K562 (cell line): Measurements from ENCODE around the gene MYOM3. TPM values are rescaled to one million over a fixed set of nuclear protein-coding genes. Genes with fewer than 3 reads are reported as not detected.

Experiments
- ATAC-seq: fragments of 200-7000 bp; cut with Tn5 transposase; 3 replicates; pipeline ENCODE4 v1.9.1; 2020; ENCODE audit warnings: moderate library complexity
- BruUV-seq: library from RNA; stranded (reverse); fragments of 400-500 nt; replicated peaks from 2 replicates; lab custom pipeline; 2021; lab: Mats Ljungman, UMichigan
- CTCF ChIA-PET: fragments of 300-600 bp; formaldehyde crosslinking; extraction: SDS; loops from one replicate; lab custom pipeline; 2021; ENCODE audit warnings: low intra/inter-chr PET ratio; lab: Yijun Ruan, JAX
- POLR2A ChIA-PET: fragments of 300-600, 350-650 bp; sonication (Branson Sonifier 250); formaldehyde crosslinking; extraction: SDS; loops from one replicate; lab custom pipeline; 2021; ENCODE audit warnings: antibody characterized with exemption, inconsistent platforms; lab: Yijun Ruan, JAX
- DNase-seq, 4 experiments: peaks; one replicate each; pipeline versions ENCODE4 v3.0.0 to v3.0.0-alpha.2; 2011 to 2018; ENCODE audit warnings: low spot score in 3 of 4, mixed read lengths in 3 of 4; ENCODE audit errors: extremely low read depth in 1 of 4
- FAIRE-seq: peaks from 2 replicates; lab custom pipeline; 2011; peaks lifted over from hg19 to GRCh38; lab: Jason Lieb, UNC
- H2AFZ ChIP-seq: 2 replicates; pipeline ENCODE4 v1.6.0; 2011; ENCODE audit warnings: low read depth, low read length, control low read depth, inconsistent platforms
- H3K27ac ChIP-seq: fragments of 200-600 bp; 3 replicates; pipeline ENCODE4 v1.8.0; 2011; ENCODE audit warnings: low read depth, mild to moderate bottlenecking, control low read depth, inconsistent platforms, low read length, moderate library complexity, mixed read lengths; ENCODE audit errors: extremely low read depth
- H3K27me3 ChIP-seq, 2 experiments: fragments of 300-600 bp in 1 of 2; 2 replicates in 1 of 2; 3 replicates in 1 of 2; pipeline versions ENCODE4 v1.6.0 to v1.8.0; 2011; ENCODE audit warnings: inconsistent platforms in 2 of 2, low read length in 2 of 2, mild to moderate bottlenecking in 1 of 2, mixed read lengths in 1 of 2, moderate library complexity in 1 of 2; ENCODE audit not compliant: control insufficient read depth in 2 of 2, insufficient read depth in 2 of 2
- H3K36me3 ChIP-seq: fragments of 300-600 bp; 3 replicates; pipeline ENCODE4 v1.8.0; 2011; ENCODE audit warnings: mild to moderate bottlenecking, low read length, inconsistent platforms; ENCODE audit not compliant: control insufficient read depth, insufficient read depth
- H3K4me1 ChIP-seq, 2 experiments: fragments of 200-600 bp in 1 of 2; replicated peaks in 1 of 2; 2 replicates in 1 of 2; 3 replicates in 1 of 2; pipeline versions ENCODE4 v1.5.1 to v1.8.0; 2011; ENCODE audit warnings: inconsistent platforms in 2 of 2, low read length in 2 of 2, mild to moderate bottlenecking in 1 of 2, mixed read lengths in 1 of 2, moderate library complexity in 1 of 2; ENCODE audit not compliant: control insufficient read depth in 2 of 2, insufficient read depth in 2 of 2
- H3K4me2 ChIP-seq: 2 replicates; pipeline ENCODE4 v1.6.1; 2011; ENCODE audit warnings: low read length, control low read depth, inconsistent platforms, mixed read lengths; ENCODE audit not compliant: insufficient read depth
- H3K4me3 ChIP-seq: fragments of 200-600 bp; sonication (generic), shearing (Covaris generic); 2 replicates; pipeline ENCODE4 v1.5.1; 2016; ENCODE audit warnings: control low read depth, inconsistent platforms
- H3K79me2 ChIP-seq: fragments of 200-600 bp; 3 replicates; pipeline ENCODE4 v1.8.0; 2011; ENCODE audit warnings: low read length, inconsistent platforms; ENCODE audit not compliant: control insufficient read depth, insufficient read depth
- H3K9ac ChIP-seq, 2 experiments: 2 replicates each; pipeline versions ENCODE4 v1.6.0 to v1.6.1; 2011; ENCODE audit warnings: low read depth in 2 of 2, low read length in 2 of 2, control low read depth in 1 of 2, inconsistent platforms in 1 of 2, mild to moderate bottlenecking in 1 of 2, mixed read lengths in 1 of 2; ENCODE audit not compliant: insufficient read depth in 1 of 2
- H3K9me1 ChIP-seq: one replicate; pipeline ENCODE4 v1.6.0; 2011; ENCODE audit warnings: inconsistent platforms, mild to moderate bottlenecking, low read length, moderate library complexity; ENCODE audit not compliant: control insufficient read depth, insufficient read depth
- H3K9me3 ChIP-seq: replicated peaks from 2 replicates; pipeline ENCODE4 v1.5.1; 2011; ENCODE audit warnings: low read depth, low read length, inconsistent platforms; ENCODE audit not compliant: control insufficient read depth, insufficient read depth
- H4K20me1 ChIP-seq: replicated peaks from 2 replicates; pipeline ENCODE4 v1.6.1; 2011; ENCODE audit warnings: low read length, inconsistent platforms, mixed read lengths; ENCODE audit not compliant: control insufficient read depth, insufficient read depth
- ARHGAP35 ChIP-seq: fragments of 450-650 bp; IDR thresholded peaks from 2 replicates; pipeline ENCODE4 v1.6.1; 2018; ENCODE audit not compliant: partially characterized antibody
- BCL6 ChIP-seq: fragments of 250-450 bp; sonication (Bioruptor Pico); IDR thresholded peaks from 2 replicates; pipeline ENCODE4 v1.4.0; 2020
- HNRNPH1 ChIP-seq: fragments of 200-400 bp; formaldehyde crosslinking; optimal IDR thresholded peaks from 2 replicates; pipeline ENCODE3; 2017; ENCODE audit warnings: low read depth, mild to moderate bottlenecking, low read length, moderate library complexity
- PHTF2 ChIP-seq: fragments of 250-450 bp; sonication (Bioruptor Pico); IDR thresholded peaks from 2 replicates; pipeline ENCODE4 v1.5.0; 2021; ENCODE audit warnings: mild to moderate bottlenecking
- POLR2H ChIP-seq: IDR thresholded peaks from 2 replicates; pipeline ENCODE4 v1.6.1; 2016; ENCODE audit warnings: missing genetic modification characterization, low read depth, mild to moderate bottlenecking, control low read depth, missing compliant biosample characterization, moderate library complexity
- PPARD ChIP-seq: fragments of 250-450 bp; sonication (Bioruptor Pico); IDR thresholded peaks from 2 replicates; pipeline ENCODE4 v1.8.0; 2022; ENCODE audit warnings: inconsistent platforms, mild to moderate bottlenecking, moderate library complexity
- RBM25 ChIP-seq: fragments of 200-400 bp; formaldehyde crosslinking; IDR thresholded peaks from 2 replicates; pipeline ENCODE4 v1.6.1; 2018; ENCODE audit warnings: low read length, low read depth, moderate library complexity; ENCODE audit not compliant: severe bottlenecking
- STAT6 ChIP-seq: sonication (generic); formaldehyde crosslinking; IDR thresholded peaks from 2 replicates; pipeline ENCODE4 v1.8.1; 2023; ENCODE audit warnings: mild to moderate bottlenecking, missing genetic modification reagents
- TAF15 ChIP-seq: fragments of 200-400 bp; formaldehyde crosslinking; IDR thresholded peaks from 2 replicates; pipeline ENCODE4 v1.6.1; 2017; ENCODE audit warnings: mild to moderate bottlenecking, low read depth, low read length, moderate library complexity
- TRIM25 ChIP-seq: fragments of 450-650 bp; IDR thresholded peaks from 2 replicates; pipeline ENCODE4 v1.7.0; 2016; ENCODE audit warnings: borderline replicate concordance
- ZBTB5 ChIP-seq: fragments of 450-650 bp; IDR thresholded peaks from 2 replicates; pipeline ENCODE4 v1.6.1; 2017; ENCODE audit warnings: antibody characterized with exemption
- ZNF583 ChIP-seq: fragments of 250-450 bp; sonication (Bioruptor Pico); IDR thresholded peaks from 2 replicates; pipeline ENCODE4 v1.4.0; 2020
- WGBS: fragments of 100-300 bp; shearing (Covaris generic); methylation state at CpG from one replicate; pipeline ENCODE4 v1.1.6; 2016; ENCODE audit warnings: low coverage, mixed read lengths; ENCODE audit not compliant: insufficient coverage; ENCODE audit errors: missing lambda C conversion rate; 5-methylcytosine and 5-hydroxymethylcytosine counted together
- in situ Hi-C: fragments of 300-500 bp; cut with MboI; formaldehyde crosslinking; loops from 4 replicates; pipeline ENCODE4 v1.15.0; 2018; ENCODE audit warnings: inconsistent platforms, mixed read lengths
- intact Hi-C: fragments of 100-400 bp; cut with micrococcal nuclease; formaldehyde crosslinking; loops from 2 replicates; pipeline ENCODE4 v1.14.2; 2022
- polyA plus RNA-seq, 8 experiments: library from polyadenylated mRNA; depleted of rRNA in 4 of 8; stranded (reverse) in 5 of 8; unstranded in 3 of 8; fragments of >200 nt; fragmentation: Nextera tagmentation in 2 of 8; fragmentation: Illumina TruSeq in 1 of 8; extraction: Ambion mirVana in 2 of 8; extraction: Trizol in 1 of 8; gene quantifications; 2 replicates each; pipeline versions ENCODE4 v1.2.1 to v1.2.3, GENCODE V29; 2011 to 2014; ENCODE audit warnings: inconsistent platforms in 1 of 8, missing spikeins in 1 of 8
- total RNA-seq, 7 experiments: library from RNA; depleted of rRNA in 6 of 7; stranded (reverse); fragments of >200 nt in 6 of 7; fragmentation: Illumina TruSeq in 2 of 7; extraction: Trizol in 2 of 7; gene quantifications; 2 replicates each; pipeline versions ENCODE4 v1.2.1 to v1.2.3, GENCODE V29; 2011 to 2021; ENCODE audit warnings: low replicate concordance in 1 of 7

MYOM3 gene
- total and polyA plus RNA-seq, 9 of the 15 experiments (the other 6 are each of a cell fraction or from before 2014, with no cell fraction given): 0.01 TPM; not detected in 8

- Histone ChIP-seq H3K36me3 (no peaks in the 10 kb centered on the region), H3K27ac (no peak overlapping the region), H3K27me3 (peaks cover 58 to 99% of the 10 kb centered on the region in 2 experiments), H3K9me1 (peaks cover 5% of the 10 kb centered on the region), H4K20me1 (peaks cover 19% of the 10 kb centered on the region), H3K9ac (no peak overlapping the region), H2AFZ (no peak overlapping the region), H3K4me1 (peaks cover 0 to 3% of the 10 kb centered on the region in 2 experiments; a peak in 2 of 5 replicates), H3K4me3 (no peak overlapping the region), H3K9me3 (no peaks in the 10 kb centered on the region), H3K79me2 (no peaks in the 10 kb centered on the region), H3K4me2 (no peak overlapping the region)
- ChIA-PET POLR2A (no interaction called here), CTCF (interaction anchor here (0.5 kb wide), 1 partner anchor 352 kb away, joined by 3 read pairs; no protein-coding TSS in a partner anchor)
- WGBS: 9% methylated on average over 8 of the region's 8 CpGs
- no peak for FAIRE-seq
- BruUV-seq: no TSS peak
- intact Hi-C loops: no loop called here
- in situ Hi-C loops: no loop called here
- TF ChIP-seq STAT6 (CRISPR knock-in tag) (no peak), PPARD (CRISPR knock-in tag) (no peak), PHTF2 (no peak), TAF15 (no peak), HNRNPH1 (no peak), RBM25 (no peak), TRIM25 (no peak), BCL6 (no peak), ARHGAP35 (no peak), ZBTB5 (no peak), ZNF583 (CRISPR knock-in tag) (no peak), POLR2H (tag) (no peak)
- no peak for DNase-seq
- 0 out of 3 replicates have a peak, but pooled peaks have one; percentile 11 for ATAC-seq
These were observed 15.8 kb downstream of the MYOM3 start for GRCh38 chr1:24096009-24096738.
